ENCODE results near the gene CIAO2B.
"Not testable (repeated sequence)": the region's sequence is repeated elsewhere in the genome, so short reads cannot be mapped to it uniquely, and the experiment has no call there.

Gene CIAO2B

DNA sequence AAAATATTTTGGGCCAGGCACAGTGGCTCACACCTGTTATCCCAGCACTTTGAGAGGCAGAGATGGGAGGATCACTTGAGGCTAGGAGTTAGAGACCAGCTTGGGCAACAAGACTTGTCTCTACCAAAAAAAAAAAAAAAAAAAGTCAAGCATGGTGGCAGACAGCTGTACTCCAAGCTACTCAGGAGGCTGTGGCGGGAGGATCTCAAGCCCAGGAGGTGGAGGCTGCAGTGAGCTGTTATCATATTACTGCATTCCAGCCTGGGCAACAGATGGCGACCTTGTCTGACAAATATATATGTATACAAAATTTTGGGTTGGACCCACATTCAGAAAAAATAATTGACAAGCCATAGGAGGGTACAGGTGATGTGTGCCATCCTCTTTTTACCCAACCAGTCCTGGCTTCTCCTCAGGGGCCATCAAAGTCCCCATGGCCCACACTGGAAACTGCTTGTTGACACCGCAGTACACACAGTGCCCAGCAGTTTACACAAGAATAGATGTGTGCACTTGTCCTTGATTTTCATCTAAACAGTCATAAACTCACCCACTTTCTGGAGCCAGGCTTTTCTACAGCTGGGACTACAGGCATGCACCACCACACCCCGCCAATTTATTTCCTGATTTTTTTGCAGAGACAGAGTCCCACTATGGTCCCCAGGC, 2.8 kb upstream of the CIAO2B start:
- DNase-seq, result no peak

- no peak for DNase-seq
Observed at GRCh38 chr16:66936462-66936861, 2.3 kb upstream of the CIAO2B start.

DNA sequence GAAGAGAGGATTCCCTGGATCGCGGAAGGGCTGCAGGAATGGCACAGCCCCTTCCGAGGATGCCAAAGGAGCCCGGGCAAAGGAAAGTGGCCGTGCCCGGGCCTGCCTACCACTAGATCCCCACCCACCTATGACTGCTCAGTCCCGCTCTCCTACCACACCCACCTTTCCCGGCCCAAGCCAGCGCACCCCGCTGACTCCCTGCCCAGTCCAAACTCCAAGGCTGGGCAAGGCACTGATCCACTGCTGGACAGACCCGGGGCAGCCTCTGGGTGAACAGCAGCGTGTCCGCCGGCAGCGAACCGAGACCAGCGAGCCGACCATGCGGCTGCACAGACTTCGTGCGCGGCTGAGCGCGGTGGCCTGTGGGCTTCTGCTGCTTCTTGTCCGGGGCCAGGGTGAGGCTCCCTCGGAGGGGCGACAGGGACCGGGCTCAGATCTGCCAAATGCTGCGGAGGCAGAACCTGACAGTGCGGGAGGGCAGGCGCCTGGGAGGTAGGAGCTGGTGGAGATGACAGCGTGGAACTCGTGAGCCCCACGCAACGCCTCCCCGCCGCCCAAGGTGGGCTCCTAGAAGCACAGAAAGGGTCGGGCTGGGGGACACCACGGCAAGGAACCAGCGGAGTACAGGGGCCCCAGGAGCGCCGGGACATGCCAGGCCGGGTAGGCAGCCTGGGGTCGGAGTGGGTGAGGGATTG, 1.3 kb upstream of the CIAO2B start, which contains the start of gene CES2:
Gene CES2, plus strand, starts transcription at position 203 of the 698 bp plus-strand sequence. Its CDS starts 120 bp downstream, at position 323.
- DNase-seq, result no peak

- not testable (repeated sequence) for DNase-seq
Observed at GRCh38 chr16:66934839-66935313, 674 bp upstream of the CIAO2B start.

- DNase-seq, result peak; percentile 67
Observed at GRCh38 chr16:66933776-66934137, 445 bp downstream of the CIAO2B start.

- DNase-seq, result no peak
Observed at GRCh38 chr16:66932076-66932475, 2.1 kb downstream of the CIAO2B start.

GRCh38 chr16:66931665-66932064, 2.5 kb downstream of the CIAO2B start:
- DNase-seq, result no peak

DNA sequence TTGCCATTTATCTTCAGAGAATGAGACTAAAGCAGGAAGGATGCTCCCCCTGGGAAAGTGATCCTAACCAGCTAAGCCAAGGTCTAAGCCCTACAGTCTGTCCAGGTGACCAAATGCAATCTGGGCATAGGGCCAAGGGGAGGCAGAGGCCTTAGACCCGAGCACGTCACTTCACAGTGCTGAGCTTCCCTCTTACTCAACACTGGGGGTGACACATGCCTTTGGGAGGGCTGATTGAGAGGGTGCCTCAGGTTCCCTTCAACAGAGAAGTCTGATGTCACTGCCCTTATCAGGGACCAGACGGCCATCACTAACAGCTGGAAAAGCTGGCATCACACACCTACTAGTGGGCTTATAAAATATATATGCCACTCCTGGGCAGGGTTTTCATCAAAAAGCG, 4.0 kb downstream of the CIAO2B start:
- no peak for DNase-seq

DNA sequence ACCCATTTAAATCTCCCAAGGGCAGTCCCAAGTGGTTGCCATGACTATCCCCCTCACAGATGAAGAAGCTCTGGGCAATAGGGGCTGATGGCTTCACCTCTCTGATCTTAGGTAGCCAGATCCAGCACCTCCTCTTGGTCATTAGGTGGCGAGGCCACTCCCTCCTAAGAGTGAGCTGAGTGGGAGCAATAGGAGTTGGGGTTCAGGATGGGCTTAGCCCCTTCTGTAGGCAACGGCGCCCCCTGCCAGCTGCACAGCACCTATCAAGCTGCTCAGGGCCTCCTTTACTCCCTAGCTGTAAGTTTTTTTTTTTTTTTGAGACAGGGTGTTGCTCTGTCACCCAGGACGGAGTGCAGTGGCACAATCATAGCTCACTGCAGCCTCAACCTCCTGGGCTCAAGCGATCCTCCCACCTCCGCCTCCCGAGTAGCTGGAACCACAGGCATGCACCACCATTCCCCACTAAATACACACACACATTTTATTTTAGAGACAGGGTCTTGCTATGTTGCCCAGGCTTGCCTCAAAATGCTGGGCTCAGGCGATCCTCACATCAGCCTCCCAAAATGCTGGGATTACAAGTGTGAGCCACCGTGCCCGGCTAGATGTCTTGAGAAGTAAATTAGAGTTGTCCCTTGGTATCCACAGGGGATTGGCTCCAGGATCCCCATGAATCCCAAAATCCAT, 5.4 kb downstream of the CIAO2B start:
- DNase-seq, result peak; percentile 45

- no peak for DNase-seq
Observed at GRCh38 chr16:66927918-66928649, 6.1 kb downstream of the CIAO2B start.

- DNase-seq, result no peak
Observed at GRCh38 chr16:66926961-66927436, 7.2 kb downstream of the CIAO2B start.

GRCh38 chr16:66926171-66926947, 7.8 kb downstream of the CIAO2B start:
- DNase-seq, result no peak

DNA sequence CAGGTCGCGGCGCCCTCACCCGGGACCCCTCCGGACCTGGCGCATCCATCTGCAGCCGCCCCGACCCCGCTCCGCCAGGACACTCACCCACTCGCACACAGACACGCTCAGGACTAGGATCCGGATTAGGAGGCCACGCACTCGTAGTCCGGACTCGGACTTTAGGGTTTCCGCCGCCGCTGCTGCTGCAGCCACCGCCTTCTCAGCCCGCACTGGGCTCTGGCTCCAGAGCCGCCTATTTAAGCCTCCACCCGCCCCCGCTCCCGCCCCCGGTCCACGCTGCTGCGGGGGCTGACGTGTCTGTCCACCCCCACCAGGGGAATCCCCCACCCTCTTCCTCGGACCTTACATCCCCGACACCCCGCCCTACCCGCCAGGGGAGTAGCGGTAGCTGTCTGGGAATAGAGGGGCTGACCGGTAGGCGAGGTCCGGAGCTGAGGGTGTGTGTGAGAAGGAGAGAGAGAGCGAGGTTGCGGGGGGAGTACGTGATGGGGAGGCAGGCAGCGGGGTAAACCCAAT, 8.8 kb downstream of the CIAO2B start, which contains the start of gene RRAD:
Gene RRAD, minus strand, starts transcription at position 214 of the 519 bp plus-strand sequence. CDS start 356 bp downstream, outside the sequence.
- DNase-seq, result no peak

- DNase-seq, result peak; percentile 48
Observed at GRCh38 chr16:66924527-66925321, 9.5 kb downstream of the CIAO2B start.

DNA sequence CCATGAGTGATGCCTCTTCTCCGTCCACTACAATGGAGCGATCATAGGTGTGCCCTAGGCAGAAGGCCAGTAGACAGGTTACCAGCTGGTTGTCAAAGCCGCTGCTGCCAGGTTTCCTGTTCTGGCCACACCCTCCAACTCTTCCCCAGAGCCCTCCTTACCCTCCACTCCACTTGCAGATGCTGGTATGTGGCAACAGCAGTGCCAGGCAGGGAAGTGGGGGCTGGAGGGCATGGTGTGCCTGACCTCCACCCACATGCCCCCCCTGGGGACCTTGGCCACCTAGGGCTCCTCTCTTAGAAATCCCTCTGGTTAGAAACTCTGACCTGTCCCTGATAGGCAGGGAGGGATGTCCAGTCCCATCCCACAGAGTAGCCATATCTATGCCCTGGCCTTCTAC, 10.3 kb downstream of the CIAO2B start:
- DNase-seq, result no peak

DNA sequence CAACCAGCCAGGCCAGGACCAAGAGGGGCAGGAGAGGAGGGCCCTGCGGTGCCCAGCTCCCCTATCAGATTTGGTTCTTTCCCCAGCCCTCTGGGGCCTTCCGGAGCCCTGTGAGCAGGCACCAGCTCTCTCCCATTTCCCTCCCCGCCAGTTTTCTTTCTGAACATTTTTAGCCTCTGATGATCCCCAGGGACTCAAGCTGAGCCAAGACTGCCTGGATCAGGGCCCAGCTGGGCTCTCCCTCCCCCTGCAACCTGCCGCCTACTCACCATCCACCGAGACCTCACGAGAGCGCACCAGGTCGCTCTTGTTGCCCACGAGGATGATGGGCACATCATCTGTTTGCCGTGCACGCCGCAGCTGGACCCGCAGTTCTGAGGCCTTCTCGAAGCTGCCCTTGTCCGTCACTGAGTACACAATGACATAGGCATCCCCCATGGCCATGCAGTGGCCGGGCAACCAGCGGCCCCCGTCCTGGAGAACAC, 10.9 kb downstream of the CIAO2B start:
- DNase-seq, result no peak

- DNase-seq, result no peak
Observed at GRCh38 chr16:66921729-66922450, 12.3 kb downstream of the CIAO2B start.

DNA sequence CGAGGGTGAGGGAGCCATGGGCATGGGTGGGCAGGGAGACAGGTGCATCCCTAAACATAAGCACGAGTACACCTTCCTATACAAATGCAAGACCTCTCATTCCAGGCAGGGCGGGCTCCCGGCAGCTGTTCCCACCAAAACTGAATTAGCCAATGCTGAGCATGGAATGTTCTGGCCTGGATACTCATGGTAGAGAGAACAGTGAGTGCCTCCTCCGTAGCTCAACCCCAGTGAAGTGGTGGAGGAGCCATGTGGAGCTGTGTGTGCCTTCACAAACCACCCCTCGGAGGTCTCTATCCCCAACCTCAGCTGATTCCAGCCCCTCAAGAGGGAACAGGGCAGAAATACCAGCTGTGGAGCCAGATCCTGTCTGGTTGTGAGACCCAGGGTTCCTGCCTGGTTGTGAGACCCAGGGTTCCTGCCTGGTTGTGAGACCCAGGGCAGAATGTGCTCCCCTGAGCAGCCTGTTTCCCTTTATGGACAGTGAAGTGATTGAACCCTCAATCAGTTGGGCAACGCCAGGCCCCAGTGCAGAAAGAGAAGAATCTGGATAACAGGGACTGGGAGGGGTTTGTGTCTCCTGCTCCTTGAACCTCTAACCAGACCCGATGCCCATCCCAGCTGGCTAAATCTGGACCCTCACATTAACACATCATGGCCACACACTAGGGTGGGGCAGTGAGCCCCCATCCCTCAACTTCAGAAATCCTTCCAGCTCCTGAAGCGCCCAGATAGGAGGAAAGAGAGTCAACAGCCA, 13.1 kb downstream of the CIAO2B start:
- no peak for DNase-seq

DNA sequence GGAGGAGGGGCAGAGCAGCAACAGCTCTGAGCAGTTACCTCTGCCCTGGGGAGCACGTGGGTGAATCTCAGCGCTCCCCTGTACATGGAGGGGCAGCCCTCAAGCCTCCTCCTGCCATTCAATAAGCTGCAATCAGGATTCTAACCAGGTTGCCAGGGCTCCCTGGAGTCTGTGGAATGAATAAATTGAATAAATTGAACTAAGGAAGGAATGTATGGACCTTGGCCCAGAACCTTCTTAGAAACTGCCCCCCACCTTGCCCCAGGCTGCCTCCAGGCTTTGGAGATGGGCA, 14.0 kb downstream of the CIAO2B start:
- DNase-seq, result no peak
